H1 (cell line): ENCODE data around the gene FSCN2. TPM values are rescaled to one million over a fixed set of nuclear protein-coding genes. Genes with fewer than 3 reads are reported as not detected.

Experiments used
- ATF2 ChIP-seq: IDR thresholded peaks from 2 replicates; pipeline ENCODE4 v1.6.1; 2012; ENCODE audit warnings: low read length, inconsistent platforms
- CBX5 ChIP-seq: fragments of 300-800, 300-1000 bp; sonication (generic); IDR thresholded peaks from 2 replicates; pipeline ENCODE4 v1.7.1; 2016; ENCODE audit warnings: antibody characterized with exemption, low read length, low read depth
- CHD7 ChIP-seq: fragments of 300-600 bp; sonication (generic); IDR thresholded peaks from 2 replicates; pipeline ENCODE4 v1.7.1; 2012; ENCODE audit warnings: low read length, moderate library complexity, mild to moderate bottlenecking, inconsistent platforms; ENCODE audit not compliant: insufficient replicate concordance
- NANOG ChIP-seq: IDR thresholded peaks from 2 replicates; pipeline ENCODE4 v1.6.1; 2011; ENCODE audit warnings: low read length, low read depth, mild to moderate bottlenecking, inconsistent platforms; ENCODE audit not compliant: insufficient read depth, poor library complexity, severe bottlenecking
- SP4 ChIP-seq: IDR thresholded peaks from 2 replicates; pipeline ENCODE4 v1.6.1; 2012; ENCODE audit warnings: low read length, inconsistent platforms
- SRF ChIP-seq: IDR thresholded peaks from 2 replicates; pipeline ENCODE4 v1.6.1; 2011; ENCODE audit warnings: mild to moderate bottlenecking, low read depth, low read length, moderate library complexity
- SUZ12 ChIP-seq: fragments of 200-600 bp; sonication (generic); IDR thresholded peaks from 2 replicates; pipeline ENCODE4 v1.6.1; 2012; ENCODE audit warnings: mild to moderate bottlenecking, inconsistent platforms, low read length, moderate library complexity, mixed read lengths
- TBP ChIP-seq: IDR thresholded peaks from 2 replicates; pipeline ENCODE4 v1.6.1; 2011; ENCODE audit warnings: low read depth, low read length, improper control_type of control experiment
- USF2 ChIP-seq: IDR thresholded peaks from 2 replicates; pipeline ENCODE4 v1.6.1; 2011; ENCODE audit warnings: low read length, improper control_type of control experiment
- polyA plus RNA-seq, 7 experiments: library from polyadenylated mRNA; depleted of rRNA in 3 of 7; stranded (reverse) in 5 of 7; unstranded in 2 of 7; fragments of >200 nt in 5 of 7; fragments of 200-250 nt in 2 of 7; gene quantifications; 1 replicate in 5 of 7; 2 replicates in 1 of 7; 4 replicates in 1 of 7; pipeline versions ENCODE4 v1.2.1 to v1.2.3, GENCODE V29; 2011 to 2013; ENCODE audit warnings: missing spikeins in 2 of 7, mixed read lengths in 2 of 7
- total RNA-seq: library from RNA; stranded (reverse); fragmentation: NEBNext Ultra II Directional; extraction: Animal tissue kit (Norgen Biotek cat#: 25700); gene quantifications from 2 replicates; pipeline ENCODE4 v1.2.1, GENCODE V29; 2021

FSCN2 gene
- total and polyA plus RNA-seq, 2 of the 8 experiments (the other 6 are each of a cell fraction or from before 2014, with no cell fraction given) = 0.18 to 0.30 TPM

- TF ChIP-seq CHD7 (no peak), CBX5 (no peak), TBP (no peak), SP4 (no peak), USF2 (no peak), SRF (no peak), ATF2 (no peak), NANOG (no peak), SUZ12 (no peak)
These were observed 51.1 kb downstream of the FSCN2 start (continued) for GRCh38 chr17:81579298-81579697.
